ENCODE data around the gene HIP1R. TPM values are rescaled to one million over a fixed set of nuclear protein-coding genes. Genes with fewer than 3 reads are reported as not detected.
A peak's percentile ranks its signal among the peaks of the same experiment; 100 is the strongest.
"Not testable (repeated sequence)": the region's sequence is repeated elsewhere in the genome, so short reads cannot be mapped to it uniquely, and the experiment has no call there.

Gene HIP1R
- total RNA-seq, 1 donor from 2014 or later: 27.4 TPM

- ATAC-seq: no peak
- no peak for DNase-seq
- intact Hi-C loops (cut with micrococcal nuclease): no loop called here
Observed at GRCh38 chr12:122896662-122897061, 61.4 kb downstream of the HIP1R start.

- intact Hi-C loops (cut with micrococcal nuclease): no loop called here
- DNase-seq (no peak), ATAC-seq (no peak)
Observed at GRCh38 chr12:122899887-122900286, 64.6 kb downstream of the HIP1R start.

GRCh38 chr12:122902854-122903692 is 67.8 kb downstream of the HIP1R start:
- intact Hi-C loops (cut with micrococcal nuclease): no loop called here
- ATAC-seq (no peak), DNase-seq (no peak)

- DNase-seq (no peak), ATAC-seq (no peak)
- intact Hi-C loops (cut with micrococcal nuclease): no loop called here
Observed at GRCh38 chr12:122903693-122904034, 68.4 kb downstream of the HIP1R start.

- intact Hi-C loops (cut with micrococcal nuclease); DNase-seq; ATAC-seq: not testable (repeated sequence)
Observed at GRCh38 chr12:122905258-122905657, 70.0 kb downstream of the HIP1R start.

GRCh38 chr12:122908915-122909314 is 73.7 kb downstream of the HIP1R start:
- ATAC-seq (peak; percentile 8), DNase-seq (no peak)
- intact Hi-C loops (cut with micrococcal nuclease): no loop called here

- DNase-seq (peak; percentile 59), ATAC-seq (peak; percentile 98)
- intact Hi-C loops (cut with micrococcal nuclease): no loop called here
Observed at GRCh38 chr12:122909442-122910288, 74.4 kb downstream of the HIP1R start.

Other genes starting within 250 kb of the HIP1R start
- gene HCAR2, start 132.1 kb upstream of the HIP1R start, total RNA-seq: 0.17 TPM
- gene HCAR3, start 118.6 kb upstream of the HIP1R start, total RNA-seq: 0.12 TPM
- gene HCAR1, start 104.6 kb upstream of the HIP1R start, total RNA-seq: 0.12 TPM
- 23.2 TPM for gene DENR, start 82.6 kb upstream of the HIP1R start, total RNA-seq
- 0.59 TPM for gene CCDC62, start 60.9 kb upstream of the HIP1R start, total RNA-seq
- gene VPS37B, start 60.7 kb downstream of the HIP1R start, total RNA-seq: 29.5 TPM
- gene ABCB9, start 131.0 kb downstream of the HIP1R start, total RNA-seq: 4.6 TPM
- 15.4 TPM for gene OGFOD2, start 139.8 kb downstream of the HIP1R start, total RNA-seq
- 181 TPM for gene ARL6IP4, start 145.2 kb downstream of the HIP1R start, total RNA-seq

All from left ventricle myocardium superior (tissue), 1 donor.